ENCODE measurements around the gene ST7L.

The ST7L gene

GRCh38 chr1:112477550-112477949, 141.4 kb downstream of the ST7L start:
- no peak for TF ChIP-seq ZC3H10 (CRISPR knock-in tag; IDR thresholded peaks at IDR 0.05)
- TF ChIP-seq SNAI2 (CRISPR knock-in tag; IDR thresholded peaks at IDR 0.05), result no peak
- no peak for TF ChIP-seq GLIS3 (CRISPR knock-in tag; IDR thresholded peaks at IDR 0.05)
- no peak for TF ChIP-seq TCF4 (CRISPR knock-in tag; IDR thresholded peaks at IDR 0.05; ENCODE audit: borderline replicate concordance)
- no peak for TF ChIP-seq ZNF70 (CRISPR knock-in tag; IDR thresholded peaks at IDR 0.05)
- no peak for TF ChIP-seq ZFP30 (CRISPR knock-in tag; IDR thresholded peaks at IDR 0.05)
- TF ChIP-seq PPARA (CRISPR knock-in tag; IDR thresholded peaks at IDR 0.05; ENCODE audit: borderline replicate concordance), result no peak
- no peak for TF ChIP-seq RARB (CRISPR knock-in tag; IDR thresholded peaks at IDR 0.05)
- TF ChIP-seq, protein P1, sequence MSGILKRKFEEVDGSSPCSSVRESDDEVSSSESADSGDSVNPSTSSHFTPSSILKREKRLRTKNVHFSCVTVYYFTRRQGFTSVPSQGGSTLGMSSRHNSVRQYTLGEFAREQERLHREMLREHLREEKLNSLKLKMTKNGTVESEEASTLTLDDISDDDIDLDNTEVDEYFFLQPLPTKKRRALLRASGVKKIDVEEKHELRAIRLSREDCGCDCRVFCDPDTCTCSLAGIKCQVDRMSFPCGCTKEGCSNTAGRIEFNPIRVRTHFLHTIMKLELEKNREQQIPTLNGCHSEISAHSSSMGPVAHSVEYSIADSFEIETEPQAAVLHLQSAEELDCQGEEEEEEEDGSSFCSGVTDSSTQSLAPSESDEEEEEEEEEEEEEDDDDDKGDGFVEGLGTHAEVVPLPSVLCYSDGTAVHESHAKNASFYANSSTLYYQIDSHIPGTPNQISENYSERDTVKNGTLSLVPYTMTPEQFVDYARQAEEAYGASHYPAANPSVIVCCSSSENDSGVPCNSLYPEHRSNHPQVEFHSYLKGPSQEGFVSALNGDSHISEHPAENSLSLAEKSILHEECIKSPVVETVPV (CRISPR knock-in tag; IDR thresholded peaks at IDR 0.05), result no peak
- TF ChIP-seq BACH2 (CRISPR knock-in tag; IDR thresholded peaks at IDR 0.05; ENCODE audit: borderline replicate concordance), result no peak
- ATAC-seq, result no peak

Measured in SK-N-SH treated with all-trans-retinoic acid at 6 μM for 48 hours (cell line).